GM19193 (cell line): ENCODE data around the gene LPIN1.

Experiments used
- POLR2A ChIP-seq: IDR thresholded peaks from 4 replicates; pipeline ENCODE4 v1.6.1; 2011; ENCODE audit not compliant: insufficient read depth, insufficient read length; ENCODE audit errors: extremely low read depth

Gene LPIN1

GRCh38 chr2:11842336-11842735 is 95.9 kb downstream of the LPIN1 start:
- no peak for TF ChIP-seq POLR2A

DNA sequence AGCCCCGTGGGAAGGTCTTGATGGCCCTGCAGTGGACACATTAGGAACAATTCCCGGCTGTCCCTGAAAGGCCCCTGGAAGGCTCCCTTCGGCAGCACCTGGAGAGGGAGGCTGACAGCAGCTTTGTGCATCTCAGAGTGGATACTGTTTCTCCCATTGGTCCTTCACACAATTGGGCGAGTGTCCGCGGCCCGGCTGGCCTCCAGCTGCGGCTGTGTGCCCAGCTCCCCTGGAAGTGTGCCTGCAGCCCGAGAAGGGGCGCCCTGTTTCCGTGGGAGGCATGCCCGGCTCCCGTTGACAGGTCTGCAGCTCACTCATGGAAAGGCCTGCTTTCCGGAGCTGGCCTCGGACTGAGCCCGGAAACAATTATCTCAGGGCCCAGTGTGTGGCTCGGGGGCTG is 103.7 kb downstream of the LPIN1 start:
- no peak for TF ChIP-seq POLR2A

DNA sequence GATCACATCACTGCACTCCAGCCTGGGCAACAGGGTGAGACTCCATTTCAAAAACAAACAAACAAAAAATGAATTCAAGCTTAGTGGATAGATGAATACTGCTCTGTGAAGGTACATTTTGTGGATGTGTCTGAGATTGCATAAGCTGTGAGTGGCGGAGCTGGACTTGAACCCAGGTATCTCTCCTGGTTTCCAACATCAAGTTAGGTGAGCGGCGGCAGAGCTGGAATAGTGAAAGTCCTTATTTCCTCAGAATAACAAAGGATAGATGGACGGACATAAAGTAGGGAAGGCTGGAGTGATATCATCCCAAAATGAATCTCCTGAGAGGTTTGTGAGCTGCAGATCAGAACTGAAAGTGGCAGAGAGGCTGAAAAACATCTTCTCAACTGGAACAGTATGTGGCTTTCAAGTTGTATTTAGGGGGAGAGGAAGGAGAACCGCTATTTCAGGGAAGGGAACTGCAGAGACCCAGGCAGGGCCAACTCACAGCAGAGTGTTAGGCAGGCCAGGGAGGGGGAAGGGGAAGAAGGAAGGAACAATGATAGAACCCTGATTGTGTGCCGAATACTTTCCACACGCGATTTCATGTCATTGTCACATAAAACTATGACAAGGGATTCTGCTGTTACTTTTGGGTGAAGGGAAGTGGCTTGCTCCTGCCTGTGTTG is 106.2 kb downstream of the LPIN1 start:
- TF ChIP-seq POLR2A: no peak

DNA sequence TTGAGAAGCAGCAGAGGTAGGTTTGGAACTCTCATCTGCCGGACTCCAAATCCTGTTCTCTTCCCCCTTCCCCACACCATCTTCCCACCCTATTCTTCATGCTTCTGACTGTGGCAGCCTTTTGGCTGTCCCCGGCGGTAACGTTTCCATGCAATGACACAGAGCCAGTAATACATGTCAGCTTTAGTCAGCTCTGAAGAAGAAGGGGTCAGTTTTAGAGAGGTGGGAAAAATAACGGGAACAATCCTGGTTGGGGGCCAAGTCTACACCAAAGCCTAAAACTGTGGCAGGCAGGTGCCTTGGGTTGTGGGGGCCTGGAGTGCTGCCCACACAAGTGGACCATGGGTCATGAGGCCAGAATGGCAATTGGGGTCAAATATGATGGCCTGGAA is 106.8 kb downstream of the LPIN1 start:
- TF ChIP-seq POLR2A: no peak

GRCh38 chr2:11855064-11855760 is 108.8 kb downstream of the LPIN1 start:
- no peak for TF ChIP-seq POLR2A

DNA sequence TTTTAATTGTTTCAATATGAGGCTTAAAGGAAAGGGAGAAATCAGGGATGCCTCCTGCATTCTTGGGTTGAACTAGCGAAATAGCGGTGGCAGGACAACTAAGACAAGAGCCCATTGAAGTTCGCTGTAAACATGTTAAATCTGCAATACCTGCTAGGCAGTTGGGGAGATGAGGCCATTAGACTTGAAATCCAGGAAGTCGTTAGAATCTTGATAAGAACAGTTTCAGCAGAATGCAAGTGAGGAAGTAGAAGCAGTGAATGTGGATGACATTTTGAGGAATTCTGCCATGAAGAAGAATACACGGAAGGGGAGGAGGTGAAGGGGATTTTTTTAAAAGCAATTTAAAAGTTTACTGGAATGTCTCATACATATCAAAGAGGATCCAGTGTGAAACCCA is 109.7 kb downstream of the LPIN1 start:
- TF ChIP-seq POLR2A: no peak

DNA sequence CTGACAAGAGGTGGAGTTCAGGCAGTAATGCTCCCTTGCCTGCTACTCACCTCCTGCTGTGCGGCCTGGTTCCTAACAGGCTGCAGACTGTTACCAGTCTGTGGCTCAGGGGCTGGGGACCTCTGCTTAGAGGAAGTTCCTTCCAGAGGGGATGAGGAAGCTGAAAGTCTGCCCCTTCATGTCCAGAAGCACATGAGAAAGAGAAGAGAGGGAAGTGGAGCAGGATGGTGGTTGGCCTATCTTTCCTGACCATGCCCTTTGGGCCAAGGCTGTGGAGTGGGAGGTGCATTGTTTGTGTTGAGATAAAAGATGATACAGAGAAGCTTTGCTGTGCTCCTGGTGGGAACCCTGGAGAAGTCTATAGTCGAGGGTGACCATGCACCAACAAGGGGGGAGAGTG is 112.5 kb downstream of the LPIN1 start:
- TF ChIP-seq POLR2A: no peak

DNA sequence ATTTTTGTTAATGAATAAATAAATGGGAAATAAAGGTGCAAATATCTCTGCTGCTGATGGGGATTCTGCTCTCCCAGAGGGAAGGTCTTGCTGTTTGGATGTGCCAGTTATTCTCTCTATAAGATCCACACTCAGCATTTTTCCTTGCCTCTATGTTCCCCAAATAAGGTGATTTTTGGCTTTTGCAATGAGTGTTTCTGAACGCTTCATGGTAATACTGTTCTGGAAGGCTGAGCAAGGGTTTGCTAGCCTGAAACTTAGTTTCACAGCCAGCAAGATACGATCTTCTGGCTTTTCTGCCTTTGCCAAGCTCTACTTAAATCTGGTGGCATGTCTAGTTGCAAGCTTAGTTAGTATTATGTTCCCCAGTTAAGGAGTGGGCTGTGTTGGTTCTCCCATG is 114.6 kb downstream of the LPIN1 start:
- TF ChIP-seq POLR2A: no peak

DNA sequence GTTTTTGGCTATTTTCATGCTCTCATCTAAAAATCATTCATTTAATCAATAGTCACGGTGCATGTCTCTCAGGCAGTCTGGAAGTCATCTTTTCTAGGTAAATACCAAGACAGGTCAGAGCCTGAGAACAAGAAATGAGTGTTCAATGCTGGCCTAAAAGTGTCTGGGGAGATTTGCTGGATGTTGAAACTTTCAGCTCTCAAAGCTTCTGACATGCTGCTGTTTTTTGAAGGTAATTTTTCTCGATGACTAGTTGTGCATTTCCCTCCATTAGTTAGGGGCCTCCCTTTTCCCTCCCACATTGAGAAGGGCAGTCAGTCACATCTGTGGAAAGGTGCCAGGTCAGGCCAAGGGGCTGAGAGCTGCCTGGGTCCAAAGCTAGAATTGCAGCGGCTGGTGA is 115.6 kb downstream of the LPIN1 start:
- TF ChIP-seq POLR2A: no peak

DNA sequence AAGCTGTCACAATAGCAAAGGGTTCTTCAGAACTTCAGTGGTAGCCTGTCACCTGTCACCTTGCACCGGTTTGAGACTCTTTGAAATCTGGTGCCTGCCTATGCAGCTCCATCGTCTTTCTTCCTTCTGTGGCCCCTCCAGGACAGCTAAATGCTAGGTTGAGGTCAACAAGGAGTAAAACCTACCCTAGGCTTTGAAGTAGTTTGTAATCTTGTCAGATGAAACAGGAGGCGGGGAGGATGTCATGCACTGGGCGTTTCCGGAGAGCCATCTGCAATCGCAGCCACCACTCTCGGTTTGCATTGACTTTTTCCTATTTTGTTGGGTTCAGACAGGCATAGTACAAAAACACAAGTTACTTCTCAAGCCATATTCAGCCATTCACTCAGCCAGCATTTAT is 116.7 kb downstream of the LPIN1 start:
- no peak for TF ChIP-seq POLR2A

DNA sequence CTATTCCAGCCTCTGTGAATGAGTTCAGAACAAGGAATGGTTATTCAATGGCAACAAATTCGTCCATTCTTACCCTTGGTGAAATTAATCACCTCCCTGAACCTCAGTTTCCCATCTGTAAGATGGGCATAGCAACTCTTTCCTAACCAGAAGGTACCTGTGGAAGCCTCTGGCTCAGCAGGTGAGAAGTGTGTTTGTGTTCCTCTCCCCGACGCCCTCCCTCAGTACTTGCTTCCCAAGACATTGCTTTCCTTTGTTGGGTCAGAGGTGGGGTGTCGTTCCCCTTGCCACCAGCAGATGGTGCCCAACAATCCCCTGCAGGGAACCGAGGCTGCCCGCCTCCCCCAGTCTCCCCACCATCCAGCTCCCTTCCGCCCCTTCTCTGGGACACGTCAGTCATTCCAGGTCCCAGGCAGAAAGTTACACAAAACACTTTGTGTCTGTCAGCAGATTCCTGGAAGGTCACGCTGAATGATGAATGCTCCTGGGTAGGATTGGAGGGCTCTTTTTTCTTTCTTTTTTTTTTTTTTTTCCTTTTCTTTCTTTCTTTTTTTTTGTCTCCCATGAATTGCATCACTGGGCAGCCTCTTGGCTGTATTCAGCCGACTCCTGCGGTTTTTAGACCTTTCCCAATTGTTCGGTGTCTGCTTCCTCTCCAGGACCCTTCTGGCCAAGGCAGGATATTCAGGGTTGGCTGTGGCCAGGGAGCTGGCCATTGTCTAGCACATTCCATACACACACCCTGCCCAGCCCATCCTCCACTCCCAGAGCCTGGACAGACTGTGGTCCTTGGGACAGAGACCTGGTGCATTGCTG is 117.3 kb downstream of the LPIN1 start:
- no peak for TF ChIP-seq POLR2A

DNA sequence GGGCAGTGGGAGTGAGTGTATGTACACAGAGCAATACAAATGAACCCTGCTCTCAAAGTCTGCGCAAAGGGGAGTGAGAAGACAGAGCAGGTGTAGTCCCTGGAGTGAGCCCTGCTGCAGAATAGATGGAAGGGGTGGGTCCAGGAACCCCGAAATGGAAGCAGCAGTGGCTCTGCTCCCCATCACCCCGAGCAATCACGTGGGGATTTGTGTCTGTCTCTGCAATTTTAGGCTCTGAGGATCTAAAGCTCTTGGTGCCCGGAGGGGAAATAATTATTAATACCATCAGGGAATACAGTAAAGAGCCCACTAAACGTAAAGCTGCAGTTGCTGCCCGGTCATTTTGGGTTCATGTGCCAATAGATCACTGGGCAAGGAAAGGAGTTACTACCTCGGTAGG is 118.3 kb downstream of the LPIN1 start:
- TF ChIP-seq POLR2A: no peak

GRCh38 chr2:11865378-11865777 is 118.9 kb downstream of the LPIN1 start:
- TF ChIP-seq POLR2A: no peak

- TF ChIP-seq POLR2A: no peak
Observed at GRCh38 chr2:11865805-11866204, 119.4 kb downstream of the LPIN1 start.
